HCT116 (cell line): Measurements from ENCODE around the gene LYPD4.

ENCODE experiments used
- CEBPB ChIP-seq: IDR thresholded peaks from 2 replicates; pipeline ENCODE4 v1.6.1; 2012; ENCODE audit warnings: low read depth
- CTCF ChIP-seq, 3 experiments: fragments of 200-600 bp in 1 of 3; sonication (generic) in 1 of 3; IDR thresholded peaks in 2 of 3; conservative IDR thresholded peaks in 1 of 3; 2 replicates each; pipeline ENCODE4 v1.5.1; 2012 to 2017; ENCODE audit warnings: low read depth in 2 of 3, low read length in 2 of 3, antibody characterized with exemption in 1 of 3, borderline replicate concordance in 1 of 3, control low read depth in 1 of 3, mild to moderate bottlenecking in 1 of 3, mixed read lengths in 1 of 3, mixed run types in 1 of 3, moderate library complexity in 1 of 3; ENCODE audit not compliant: insufficient read depth in 1 of 3
- ELF1 ChIP-seq: IDR thresholded peaks from 2 replicates; pipeline ENCODE4 v1.6.1; 2012; ENCODE audit warnings: low read depth, borderline replicate concordance
- EZH2 ChIP-seq: fragments of 200-600 bp; sonication (generic); IDR thresholded peaks from 2 replicates; pipeline ENCODE4 v1.6.1; 2017; ENCODE audit warnings: antibody characterized with exemption, mixed run types
- FOSL1 ChIP-seq: IDR thresholded peaks from 2 replicates; pipeline ENCODE4 v1.6.1; 2012; ENCODE audit warnings: low read depth
- POLR2A ChIP-seq: IDR thresholded peaks from 2 replicates; pipeline ENCODE4 v1.7.0; 2011; ENCODE audit warnings: borderline replicate concordance; ENCODE audit not compliant: insufficient read depth, insufficient read length; ENCODE audit errors: extremely low read depth
- POLR2AphosphoS5 ChIP-seq: IDR thresholded peaks from 2 replicates; pipeline ENCODE4 v1.6.1; 2011; ENCODE audit warnings: mild to moderate bottlenecking, low read depth, low read length, moderate library complexity
- REST ChIP-seq: IDR thresholded peaks from 2 replicates; pipeline ENCODE4 v1.6.1; 2012; ENCODE audit warnings: low read depth
- YY1 ChIP-seq: IDR thresholded peaks from 2 replicates; pipeline ENCODE4 v1.6.1; 2011; ENCODE audit warnings: low read length, low read depth, moderate library complexity, mild to moderate bottlenecking; ENCODE audit not compliant: insufficient replicate concordance; ENCODE audit errors: extremely low read depth
- ZNF274 ChIP-seq: fragments of 200-500 bp; sonication (Bioruptor generic); IDR thresholded peaks from 2 replicates; pipeline ENCODE4 v1.6.1; 2014; ENCODE audit warnings: mild to moderate bottlenecking, low read depth, low read length, inconsistent platforms

GRCh38 chr19:41869374-41869955, 25.0 kb upstream of the LYPD4 start:
- TF ChIP-seq CTCF (IDR thresholded peaks at IDR 0.05 in 2 of 3, conservative IDR thresholded peaks at IDR 0.05 in 1 of 3; ENCODE audit: borderline replicate concordance in 1 of 3, insufficient read depth in 1 of 3, low read depth in 2 of 3, low read length in 2 of 3) (no peak), POLR2A (no peak), POLR2AphosphoS5 (no peak), REST (no peak), CEBPB (no peak), ZNF274 (no peak), FOSL1 (no peak), ELF1 (no peak), YY1 (no peak), EZH2 (no peak)
